PC-9 (cell line): ENCODE data around the gene XRCC5. TPM values are rescaled to one million over a fixed set of nuclear protein-coding genes. Genes with fewer than 3 reads are reported as not detected.

Experiments
- BruUV-seq: library from RNA; stranded (reverse); fragments of 400-500 nt; replicated peaks from 2 replicates; lab custom pipeline; 2021; lab: Mats Ljungman, UMichigan
- CTCF ChIA-PET: fragments of 300-600 bp; sonication (Branson Sonifier 250); formaldehyde crosslinking; loops from one replicate; lab custom pipeline; 2022; ENCODE audit warnings: antibody characterized with exemption; lab: Charles Lee
- POLR2A ChIA-PET: fragments of 300-600 bp; sonication (Branson Sonifier 250); formaldehyde crosslinking; loops from one replicate; lab custom pipeline; 2022; ENCODE audit warnings: antibody characterized with exemption; ENCODE audit not compliant: unreplicated experiment; lab: Charles Lee
- DNase-seq, 2 experiments: peaks; one replicate each; pipeline versions ENCODE4 v3.0.0 to v3.0.0-alpha.2; 2015 to 2022; ENCODE audit warnings: mixed read lengths in 1 of 2
- H2AFZ ChIP-seq: fragments of 200-600 bp; sonication (generic); 2 replicates; pipeline ENCODE4 v1.8.1; 2017; ENCODE audit warnings: antibody characterized with exemption
- H3F3A ChIP-seq: fragments of 200-600 bp; sonication (generic); 2 replicates; pipeline ENCODE4 v1.8.1; 2017; ENCODE audit warnings: antibody characterized with exemption, mild to moderate bottlenecking, low read depth; ENCODE audit not compliant: insufficient read depth
- H3K27ac ChIP-seq: fragments of 200-600 bp; sonication (generic); 2 replicates; pipeline ENCODE4 v1.6.1; 2016; ENCODE audit warnings: mixed run types
- H3K27me3 ChIP-seq: fragments of 200-600 bp; sonication (generic); 2 replicates; pipeline ENCODE4 v1.6.1; 2016; ENCODE audit warnings: low read depth, mixed run types; ENCODE audit not compliant: insufficient read depth
- H3K36me3 ChIP-seq: fragments of 200-600 bp; sonication (generic); 2 replicates; pipeline ENCODE4 v1.6.1; 2016; ENCODE audit warnings: low read depth, mixed run types
- H3K4me1 ChIP-seq: fragments of 200-600 bp; sonication (generic); replicated peaks from 2 replicates; pipeline ENCODE4 v1.6.1; 2016; ENCODE audit warnings: mixed run types; ENCODE audit not compliant: insufficient read depth
- H3K4me2 ChIP-seq: fragments of 200-600 bp; sonication (generic); 2 replicates; pipeline ENCODE4 v1.6.1; 2017; ENCODE audit warnings: mixed run types
- H3K4me3 ChIP-seq: fragments of 200-600 bp; sonication (generic); 2 replicates; pipeline ENCODE4 v1.6.1; 2016; ENCODE audit warnings: mixed run types
- H3K79me2 ChIP-seq: fragments of 200-600 bp; sonication (generic); 2 replicates; pipeline ENCODE4 v1.6.1; 2017; ENCODE audit warnings: low read depth, mixed run types
- H3K9me2 ChIP-seq: fragments of 200-600 bp; sonication (generic); 2 replicates; pipeline ENCODE4 v1.8.1; 2017; ENCODE audit warnings: mild to moderate bottlenecking; ENCODE audit not compliant: insufficient read depth
- H3K9me3 ChIP-seq: fragments of 200-600 bp; sonication (generic); 2 replicates; pipeline ENCODE4 v1.8.1; 2016; ENCODE audit warnings: low read depth; ENCODE audit not compliant: insufficient read depth
- H4K20me1 ChIP-seq: fragments of 200-600 bp; sonication (generic); 2 replicates; pipeline ENCODE4 v1.8.1; 2017; ENCODE audit not compliant: insufficient read depth
- EZH2 ChIP-seq: fragments of 200-600 bp; sonication (generic); IDR thresholded peaks from 2 replicates; pipeline ENCODE4 v1.8.0; 2017; ENCODE audit warnings: antibody characterized with exemption, low read depth
- intact Hi-C: fragments of 100-400 bp; cut with micrococcal nuclease; formaldehyde crosslinking; loops from one replicate; pipeline ENCODE4 v1.10.0; 2022; ENCODE audit not compliant: unreplicated experiment
- total RNA-seq: library from RNA; stranded (reverse); gene quantifications from 2 replicates; pipeline ENCODE4 v1.2.3, GENCODE V29; 2021
- TF ChIP-seq, protein P1 (sequence below): fragments of 200-600 bp; sonication (generic); conservative IDR thresholded peaks from 2 replicates; pipeline ENCODE4 v1.6.1; 2017; ENCODE audit warnings: mixed run types, antibody characterized with exemption, mild to moderate bottlenecking, moderate library complexity

Gene XRCC5
- total RNA-seq, 1 experiment from 2014 or later = 275 TPM

DNA sequence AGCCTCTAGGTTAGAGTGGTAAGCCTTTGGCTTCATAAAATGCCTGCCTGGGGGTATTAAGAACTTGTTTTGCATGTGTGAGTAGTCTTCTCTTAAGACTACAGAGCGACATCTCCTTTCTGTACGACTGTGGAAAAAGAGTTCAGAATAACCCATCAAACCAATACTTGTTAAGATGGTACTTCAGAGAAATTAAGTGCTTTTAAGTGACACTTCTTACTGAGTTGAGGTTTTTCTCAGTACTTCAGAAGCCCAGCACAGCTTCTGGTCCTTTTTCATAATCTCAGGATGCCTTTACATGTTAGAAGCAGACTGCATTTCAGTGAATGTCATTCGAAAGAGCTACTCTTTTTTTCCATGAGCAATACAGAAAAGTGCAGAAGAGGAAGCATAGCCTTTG is 10.8 kb downstream of the XRCC5 start:
- intact Hi-C loops = loop anchor here (5.0 kb wide), 1 partner anchor 37 kb away; no protein-coding TSS in a partner anchor
- H3K4me3 ChIP-seq = no peak overlapping the region
- peaks cover 28% of the 10 kb centered on the region for H4K20me1 ChIP-seq
- DNase-seq = no peak
- H3K4me2 ChIP-seq = no peak overlapping the region
- H3K27me3 ChIP-seq = no peaks in the 10 kb centered on the region
- H3K4me1 ChIP-seq = peaks cover 8% of the 10 kb centered on the region; the same call in 1 of the 2 replicates
- no peak overlapping the region for H2AFZ ChIP-seq
- H3K36me3 ChIP-seq = peaks cover 84% of the 10 kb centered on the region
- peaks cover 6% of the 10 kb centered on the region; the same call in 1 of the 2 replicates for H3F3A ChIP-seq
- BruUV-seq = no TSS peak
- TF ChIP-seq EZH2 = no peak
- TF ChIP-seq, protein P1, sequence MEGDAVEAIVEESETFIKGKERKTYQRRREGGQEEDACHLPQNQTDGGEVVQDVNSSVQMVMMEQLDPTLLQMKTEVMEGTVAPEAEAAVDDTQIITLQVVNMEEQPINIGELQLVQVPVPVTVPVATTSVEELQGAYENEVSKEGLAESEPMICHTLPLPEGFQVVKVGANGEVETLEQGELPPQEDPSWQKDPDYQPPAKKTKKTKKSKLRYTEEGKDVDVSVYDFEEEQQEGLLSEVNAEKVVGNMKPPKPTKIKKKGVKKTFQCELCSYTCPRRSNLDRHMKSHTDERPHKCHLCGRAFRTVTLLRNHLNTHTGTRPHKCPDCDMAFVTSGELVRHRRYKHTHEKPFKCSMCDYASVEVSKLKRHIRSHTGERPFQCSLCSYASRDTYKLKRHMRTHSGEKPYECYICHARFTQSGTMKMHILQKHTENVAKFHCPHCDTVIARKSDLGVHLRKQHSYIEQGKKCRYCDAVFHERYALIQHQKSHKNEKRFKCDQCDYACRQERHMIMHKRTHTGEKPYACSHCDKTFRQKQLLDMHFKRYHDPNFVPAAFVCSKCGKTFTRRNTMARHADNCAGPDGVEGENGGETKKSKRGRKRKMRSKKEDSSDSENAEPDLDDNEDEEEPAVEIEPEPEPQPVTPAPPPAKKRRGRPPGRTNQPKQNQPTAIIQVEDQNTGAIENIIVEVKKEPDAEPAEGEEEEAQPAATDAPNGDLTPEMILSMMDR = no peak
- no peaks in the 10 kb centered on the region for H3K9me3 ChIP-seq
- peaks cover 55% of the 10 kb centered on the region for H3K79me2 ChIP-seq
- H3K27ac ChIP-seq = no peak overlapping the region
- ChIA-PET POLR2A (interaction anchor here (0.7 kb wide), 1 partner anchor 74 kb away, joined by 4 read pairs; no protein-coding TSS in a partner anchor), CTCF (no interaction called here)
- H3K9me2 ChIP-seq = no peaks in the 10 kb centered on the region

DNA sequence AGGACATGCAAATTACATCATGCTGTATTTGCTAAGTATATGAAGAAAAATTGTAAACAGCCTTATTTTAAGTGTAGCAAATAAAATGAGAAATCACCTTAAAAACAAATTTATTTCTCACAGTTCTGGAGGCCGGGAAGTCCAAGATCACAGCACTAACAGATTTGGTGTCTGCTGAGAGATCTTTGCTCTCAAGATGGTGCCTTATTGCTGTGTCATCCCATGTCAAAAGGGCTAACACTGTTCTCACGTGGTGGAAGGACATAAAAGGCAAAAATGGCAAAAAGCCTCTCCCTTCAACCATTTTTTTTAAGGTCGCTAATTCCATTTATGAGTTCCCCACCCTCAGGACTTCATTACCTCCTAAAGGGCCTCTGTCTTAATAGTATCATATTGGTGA is 12.1 kb downstream of the XRCC5 start:
- no peaks in the 10 kb centered on the region for H3K9me2 ChIP-seq
- peaks cover 86% of the 10 kb centered on the region for H3K36me3 ChIP-seq
- no peak overlapping the region for H3K4me2 ChIP-seq
- no peaks in the 10 kb centered on the region for H3K27me3 ChIP-seq
- H3K4me1 ChIP-seq = no peaks in the 10 kb centered on the region
- DNase-seq = no peak
- no peaks in the 10 kb centered on the region for H3K9me3 ChIP-seq
- TF ChIP-seq, protein P1 = no peak
- no peak for TF ChIP-seq EZH2
- H2AFZ ChIP-seq = no peak overlapping the region
- H3K4me3 ChIP-seq = no peak overlapping the region
- peaks cover 28% of the 10 kb centered on the region for H4K20me1 ChIP-seq
- peak overlapping the region; percentile 15; the same call in 1 of the 2 replicates for H3K27ac ChIP-seq
- peaks cover 11% of the 10 kb centered on the region; the same call in 1 of the 2 replicates for H3F3A ChIP-seq
- ChIA-PET CTCF (no interaction called here), POLR2A (no interaction called here)
- intact Hi-C loops = no loop called here
- no TSS peak for BruUV-seq
- H3K79me2 ChIP-seq = peaks cover 42% of the 10 kb centered on the region

DNA sequence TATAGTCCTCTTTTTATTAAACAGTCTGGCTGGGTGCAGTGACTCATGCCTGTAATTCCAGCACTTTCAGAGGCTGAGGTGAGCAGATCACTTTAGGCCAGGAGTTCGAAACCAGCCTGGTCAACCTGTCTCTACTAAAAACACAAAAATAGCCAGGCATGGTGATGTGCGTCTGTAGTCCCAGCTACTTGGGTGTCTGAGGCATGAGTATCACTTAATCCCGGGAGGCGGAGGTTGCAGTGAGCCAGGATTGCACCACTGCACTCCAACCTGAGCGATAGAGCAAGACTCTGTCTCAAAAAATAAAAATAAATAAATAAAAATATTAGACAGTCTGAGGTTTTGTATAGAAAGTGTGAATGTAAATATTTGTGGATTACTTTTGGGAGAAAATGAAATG is 17.8 kb downstream of the XRCC5 start:
- no peaks in the 10 kb centered on the region for H3K27me3 ChIP-seq
- DNase-seq = no peak
- intact Hi-C loops = no loop called here
- no peak for TF ChIP-seq EZH2
- TF ChIP-seq, protein P1 = no peak
- peaks cover 32% of the 10 kb centered on the region for H4K20me1 ChIP-seq
- H2AFZ ChIP-seq = no peak overlapping the region
- CTCF ChIA-PET = no interaction called here
- peaks cover 5% of the 10 kb centered on the region; the same call in 1 of the 2 replicates for H3F3A ChIP-seq
- peaks cover 3% of the 10 kb centered on the region for H3K79me2 ChIP-seq
- H3K36me3 ChIP-seq = peaks cover 86% of the 10 kb centered on the region
- H3K4me3 ChIP-seq = no peak overlapping the region
- H3K27ac ChIP-seq = no peak overlapping the region
- POLR2A ChIA-PET = no interaction called here
- BruUV-seq = no TSS peak
- H3K4me2 ChIP-seq = no peak overlapping the region
- no peaks in the 10 kb centered on the region for H3K4me1 ChIP-seq
- H3K9me2 ChIP-seq = no peaks in the 10 kb centered on the region
- H3K9me3 ChIP-seq = no peaks in the 10 kb centered on the region
